Naive thymus-derived CD4-positive, alpha-beta T cell (primary cell): ENCODE data around the gene KDM5C. TPM values are rescaled to one million over a fixed set of nuclear protein-coding genes. Genes with fewer than 3 reads are reported as not detected.

ENCODE experiments used
- ATAC-seq: fragments of 150-1000 bp; cut with Tn5 transposase; 2 replicates; pipeline ENCODE4 v1.10.0; 2021; ENCODE audit warnings: mild to moderate bottlenecking, moderate library complexity
- CTCF ChIA-PET: fragments of 350-600 bp; sonication (Branson Sonifier 250); formaldehyde crosslinking; loops from one replicate; lab custom pipeline; 2021; ENCODE audit warnings: antibody characterized with exemption; lab: Charles Lee
- POLR2A ChIA-PET: fragments of 350-600 bp; sonication (Branson Sonifier 250); formaldehyde crosslinking; loops from one replicate; lab custom pipeline; 2021; ENCODE audit warnings: antibody characterized with exemption, inconsistent platforms; lab: Charles Lee
- DNase-seq, 9 donors: peaks; one replicate each; pipeline versions ENCODE4 v3.0.0 to v3.0.0-alpha.2; 2020 to 2022; ENCODE audit warnings: mixed read lengths in 1 of 9
- H3K27ac ChIP-seq: one replicate; pipeline ENCODE4 v1.7.0; 2013; ENCODE audit warnings: mild to moderate bottlenecking, low read depth, low read length, moderate library complexity
- H3K27me3 ChIP-seq, 2 donors: one replicate each; pipeline ENCODE4 v1.7.0; 2013; ENCODE audit warnings: low read length in 2 of 2, mild to moderate bottlenecking in 2 of 2, moderate library complexity in 2 of 2; ENCODE audit not compliant: control insufficient read depth in 2 of 2, insufficient read depth in 2 of 2
- H3K36me3 ChIP-seq, 3 experiments: 1 replicate in 2 of 3; 2 replicates in 1 of 3; pipeline ENCODE4 v1.7.0; 2013; ENCODE audit warnings: low read length in 3 of 3, mild to moderate bottlenecking in 3 of 3, moderate library complexity in 1 of 3; ENCODE audit not compliant: insufficient read depth in 3 of 3, control insufficient read depth in 2 of 3
- H3K4me1 ChIP-seq, 2 donors: one replicate each; pipeline ENCODE4 v1.7.0; 2013; ENCODE audit warnings: low read length in 2 of 2, mild to moderate bottlenecking in 2 of 2, moderate library complexity in 1 of 2; ENCODE audit not compliant: control insufficient read depth in 2 of 2, insufficient read depth in 2 of 2
- H3K4me3 ChIP-seq: 2 replicates; pipeline ENCODE4 v1.7.0; 2013; ENCODE audit warnings: mild to moderate bottlenecking, low read length
- H3K9me3 ChIP-seq, 3 experiments: 1 replicate in 2 of 3; 2 replicates in 1 of 3; pipeline ENCODE4 v1.7.0; 2013; ENCODE audit warnings: low read length in 3 of 3; ENCODE audit not compliant: control insufficient read depth in 2 of 3
- H3K27ac Mint-ChIP-seq, 9 donors: one replicate each; pipeline ENCODE4 v1.8.0; 2020 to 2022; ENCODE audit warnings: mixed read lengths in 9 of 9, mild to moderate bottlenecking in 8 of 9, moderate library complexity in 5 of 9, inconsistent platforms in 2 of 9
- H3K27me3 Mint-ChIP-seq, 5 donors: one replicate each; pipeline ENCODE4 v1.8.0; 2021 to 2022; ENCODE audit warnings: mixed read lengths in 5 of 5, mild to moderate bottlenecking in 1 of 5
- H3K36me3 Mint-ChIP-seq, 5 donors: one replicate each; pipeline ENCODE4 v1.8.0; 2020 to 2022; ENCODE audit warnings: mixed read lengths in 5 of 5, mild to moderate bottlenecking in 3 of 5, inconsistent platforms in 1 of 5
- H3K4me1 Mint-ChIP-seq, 7 donors: one replicate each; pipeline ENCODE4 v1.8.0; 2020 to 2022; ENCODE audit warnings: mixed read lengths in 7 of 7, mild to moderate bottlenecking in 3 of 7, inconsistent platforms in 1 of 7
- H3K4me3 Mint-ChIP-seq, 10 donors: one replicate each; pipeline ENCODE4 v1.8.0; 2020 to 2022; ENCODE audit warnings: mild to moderate bottlenecking in 10 of 10, mixed read lengths in 10 of 10, moderate library complexity in 6 of 10, inconsistent platforms in 2 of 10
- H3K9me3 Mint-ChIP-seq, 11 donors: one replicate each; pipeline ENCODE4 v1.8.0; 2020 to 2022; ENCODE audit warnings: mixed read lengths in 11 of 11, mild to moderate bottlenecking in 4 of 11, inconsistent platforms in 1 of 11, moderate library complexity in 1 of 11
- intact Hi-C, 2 donors: fragments of 100-400 bp; cut with micrococcal nuclease; formaldehyde crosslinking; loops; one replicate each; pipeline ENCODE4 v1.15.1; 2023
- polyA plus RNA-seq, 2 donors: library from polyadenylated mRNA; unstranded; fragments of 300-500 nt; fragmentation: Illumina TruSeq; gene quantifications; one replicate each; pipeline ENCODE4 v1.2.3, GENCODE V29; 2021
- total RNA-seq, 6 experiments: library from RNA in 5 of 6; stranded (reverse) in 5 of 6; gene quantifications; 1 replicate in 5 of 6; 2 replicates in 1 of 6; pipeline ENCODE4 v1.2.3 and lab custom pipeline; 2021 to 2026

KDM5C gene
- total and polyA plus RNA-seq, 7 experiments from 2014 or later, result 24.4 to 216 (median 128) TPM

GRCh38 chrX:53239474-53239873, 14.5 kb upstream of the KDM5C start:
- POLR2A ChIA-PET, result interaction anchor here (0.8 kb wide), 1 partner anchor 14 kb away, joined by 3 read pairs; no protein-coding TSS in a partner anchor
- DNase-seq, result no peak
- ATAC-seq, result no peak

GRCh38 chrX:53237056-53237455, 12.0 kb upstream of the KDM5C start:
- Mint-ChIP-seq H3K9me3 (no peaks in the 10 kb centered on the region), H3K27ac (no peak overlapping the region), H3K27me3 (no peaks in the 10 kb centered on the region), H3K36me3 (no peaks in the 10 kb centered on the region), H3K4me3 (no peak overlapping the region), H3K4me1 (no peaks in the 10 kb centered on the region)
- Histone ChIP-seq H3K27ac (no peak overlapping the region), H3K4me3 (no peak overlapping the region), H3K27me3 (no peaks in the 10 kb centered on the region), H3K36me3 (no peaks in the 10 kb centered on the region), H3K9me3 (no peaks in the 10 kb centered on the region), H3K4me1 (no peaks in the 10 kb centered on the region)
- intact Hi-C loops, result no loop called here
- DNase-seq (no peak), ATAC-seq (no peak)
- ChIA-PET POLR2A (interaction anchor here (1.1 kb wide), 1 partner anchor 12 kb away, joined by 3 read pairs; the partner anchor contains the start of gene KDM5C), CTCF (no interaction called here)

More at GRCh38 chrX:53239474-53239873, 14.5 kb upstream of the KDM5C start:
- intact Hi-C loops, result no loop called here
- Mint-ChIP-seq H3K4me1 (no peaks in the 10 kb centered on the region), H3K4me3 (no peak overlapping the region), H3K9me3 (no peaks in the 10 kb centered on the region), H3K27ac (no peak overlapping the region), H3K36me3 (no peaks in the 10 kb centered on the region), H3K27me3 (no peaks in the 10 kb centered on the region)
- Histone ChIP-seq H3K27ac (no peak overlapping the region), H3K27me3 (no peaks in the 10 kb centered on the region), H3K36me3 (no peaks in the 10 kb centered on the region), H3K4me3 (no peak overlapping the region), H3K4me1 (no peaks in the 10 kb centered on the region), H3K9me3 (no peaks in the 10 kb centered on the region)
- CTCF ChIA-PET, result no interaction called here

- no peaks in the 10 kb centered on the region for H3K9me3 ChIP-seq
- Mint-ChIP-seq H3K9me3 (no peaks in the 10 kb centered on the region), H3K36me3 (no peaks in the 10 kb centered on the region), H3K27ac (no peak overlapping the region), H3K4me1 (no peaks in the 10 kb centered on the region), H3K27me3 (no peaks in the 10 kb centered on the region), H3K4me3 (no peak overlapping the region)
- POLR2A ChIA-PET, result no interaction called here
- H3K36me3 ChIP-seq, result no peaks in the 10 kb centered on the region
- H3K4me1 ChIP-seq, result no peaks in the 10 kb centered on the region
- H3K27ac ChIP-seq, result no peak overlapping the region
- ATAC-seq (no peak), DNase-seq (no peak)
- CTCF ChIA-PET, result no interaction called here
- intact Hi-C loops, result no loop called here
- H3K27me3 ChIP-seq, result no peaks in the 10 kb centered on the region
- no peak overlapping the region for H3K4me3 ChIP-seq
These were observed 11.1 kb upstream of the KDM5C start for GRCh38 chrX:53236025-53236679.

GRCh38 chrX:53235566-53235965, 10.6 kb upstream of the KDM5C start:
- intact Hi-C loops, result no loop called here
- ChIA-PET CTCF (no interaction called here), POLR2A (no interaction called here)
- no peak overlapping the region for H3K27ac ChIP-seq
- Mint-ChIP-seq H3K27ac (no peak overlapping the region), H3K4me3 (no peak overlapping the region), H3K36me3 (no peaks in the 10 kb centered on the region), H3K27me3 (no peaks in the 10 kb centered on the region), H3K4me1 (no peaks in the 10 kb centered on the region), H3K9me3 (no peaks in the 10 kb centered on the region)
- H3K9me3 ChIP-seq, result no peaks in the 10 kb centered on the region
- ATAC-seq, result no peak
- no peak overlapping the region for H3K4me3 ChIP-seq
- H3K4me1 ChIP-seq, result no peaks in the 10 kb centered on the region
- H3K27me3 ChIP-seq, result no peaks in the 10 kb centered on the region
- no peak for DNase-seq
- H3K36me3 ChIP-seq, result no peaks in the 10 kb centered on the region

- ATAC-seq (no peak), DNase-seq (no peak)
- POLR2A ChIA-PET, result no interaction called here
- H3K27me3 ChIP-seq, result no peaks in the 10 kb centered on the region
- Mint-ChIP-seq H3K27ac (no peak overlapping the region), H3K27me3 (no peaks in the 10 kb centered on the region), H3K4me1 (no peaks in the 10 kb centered on the region), H3K4me3 (no peak overlapping the region), H3K9me3 (no peaks in the 10 kb centered on the region), H3K36me3 (no peaks in the 10 kb centered on the region)
- H3K9me3 ChIP-seq, result no peaks in the 10 kb centered on the region
- H3K27ac ChIP-seq, result no peak overlapping the region
- no peaks in the 10 kb centered on the region for H3K4me1 ChIP-seq
- H3K4me3 ChIP-seq, result no peak overlapping the region
- CTCF ChIA-PET, result no interaction called here
- H3K36me3 ChIP-seq, result no peaks in the 10 kb centered on the region
- intact Hi-C loops, result no loop called here
These were observed 9.5 kb upstream of the KDM5C start for GRCh38 chrX:53234484-53234883.

GRCh38 chrX:53233536-53233935, 8.5 kb upstream of the KDM5C start:
- H3K4me1 ChIP-seq, result no peaks in the 10 kb centered on the region
- ATAC-seq (no peak), DNase-seq (no peak)
- intact Hi-C loops, result no loop called here
- Mint-ChIP-seq H3K27me3 (no peaks in the 10 kb centered on the region), H3K4me3 (no peak overlapping the region), H3K27ac (no peak overlapping the region), H3K9me3 (no peaks in the 10 kb centered on the region), H3K4me1 (no peaks in the 10 kb centered on the region), H3K36me3 (no peaks in the 10 kb centered on the region)
- H3K27me3 ChIP-seq, result no peaks in the 10 kb centered on the region
- no peaks in the 10 kb centered on the region for H3K36me3 ChIP-seq
- H3K4me3 ChIP-seq, result no peak overlapping the region
- ChIA-PET CTCF (interaction anchor here (0.7 kb wide), 1 partner anchor 1579 kb away, joined by 3 read pairs; no protein-coding TSS in a partner anchor), POLR2A (no interaction called here)
- no peaks in the 10 kb centered on the region for H3K9me3 ChIP-seq
- H3K27ac ChIP-seq, result no peak overlapping the region

- Mint-ChIP-seq H3K36me3 (peaks cover 0 to 2% (median 0%) of the 10 kb centered on the region in 5 donors), H3K27me3 (peaks cover 0 to 3% (median 0%) of the 10 kb centered on the region in 5 donors), H3K27ac (no peak overlapping the region), H3K4me3 (no peak overlapping the region), H3K4me1 (peaks cover 0 to 18% (median 7%) of the 10 kb centered on the region in 7 donors), H3K9me3 (peaks cover 0 to 5% (median 0%) of the 10 kb centered on the region in 11 donors)
- ChIA-PET POLR2A (interaction anchor here (1.1 kb wide), 1 partner anchor 10 kb away, joined by 4 read pairs; no protein-coding TSS in a partner anchor), CTCF (no interaction called here)
- Histone ChIP-seq H3K36me3 (no peaks in the 10 kb centered on the region), H3K4me1 (no peaks in the 10 kb centered on the region), H3K9me3 (no peaks in the 10 kb centered on the region), H3K4me3 (no peak overlapping the region), H3K27me3 (no peaks in the 10 kb centered on the region), H3K27ac (no peak overlapping the region)
- no peak for ATAC-seq
- no peak for DNase-seq
- intact Hi-C loops, result no loop called here
These were observed 5.1 kb upstream of the KDM5C start for GRCh38 chrX:53230116-53230515.
